Limb (tissue), 2 donors: Measurements from ENCODE around the gene NECTIN1.

Experiments used
- DNase-seq, 2 donors: peaks; one replicate each; pipeline ENCODE4 v3.0.0-alpha.2; 2016; ENCODE audit errors: extremely low spot score in 2 of 2

Gene NECTIN1

DNA sequence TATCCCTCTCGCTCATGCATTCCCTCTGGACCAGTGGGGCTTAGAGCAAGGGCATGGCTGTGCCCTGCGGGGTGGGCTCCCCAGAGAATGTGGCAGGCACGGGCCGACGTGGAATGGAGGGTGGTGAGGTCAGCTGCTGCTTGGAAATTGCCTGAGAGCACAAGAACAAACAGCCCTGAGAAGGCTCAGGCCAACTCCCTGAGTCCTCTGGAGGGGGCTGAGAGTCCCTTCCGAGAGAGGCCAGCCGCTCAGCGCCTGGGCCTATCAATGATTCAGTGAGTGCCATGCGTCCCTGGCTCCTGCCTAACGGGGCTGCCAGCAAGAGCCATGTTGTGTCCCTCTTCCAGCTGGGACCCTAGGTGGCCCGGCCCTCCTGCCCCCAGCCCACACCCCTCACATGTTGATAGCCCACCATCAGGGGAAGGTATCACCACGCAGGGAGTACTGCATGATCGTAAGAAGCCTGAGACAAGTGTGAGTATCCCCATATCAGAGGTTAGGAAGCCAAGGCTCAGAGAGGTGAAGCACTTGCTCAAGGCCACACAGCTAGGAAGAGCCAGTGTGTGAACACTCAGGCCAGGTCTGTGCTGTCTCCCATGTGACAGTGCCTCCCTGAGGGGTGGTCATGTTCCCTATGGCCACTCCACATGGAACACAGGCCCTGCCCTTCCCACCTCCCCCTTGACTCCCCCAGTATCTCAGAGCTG lies 55.8 kb downstream of the NECTIN1 start:
- DNase-seq: no peak

- no peak for DNase-seq
Observed at GRCh38 chr11:119672597-119672996, 56.4 kb downstream of the NECTIN1 start.

GRCh38 chr11:119671561-119672015 lies 57.4 kb downstream of the NECTIN1 start:
- peak; percentile 76 to 78 for DNase-seq

DNA sequence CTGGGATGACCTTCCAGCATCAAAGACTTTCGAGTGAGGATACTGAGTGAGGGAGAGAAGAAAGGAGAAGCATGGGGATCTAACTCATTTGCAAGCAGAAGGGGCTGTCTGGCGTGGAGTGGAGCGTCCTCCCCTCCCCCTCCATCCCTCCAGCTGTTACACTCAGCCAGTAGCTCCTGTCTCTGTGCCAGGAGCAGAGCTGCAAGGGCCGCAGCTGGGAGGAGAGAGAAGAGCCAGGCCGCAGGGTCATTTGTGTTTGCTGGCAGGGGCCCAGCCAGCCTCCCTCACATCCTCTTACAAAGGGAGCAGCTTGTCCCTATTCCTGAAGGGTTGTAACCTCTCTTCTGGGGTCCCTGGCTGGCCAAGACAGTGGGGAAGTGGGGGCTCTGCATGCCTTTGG lies 57.9 kb downstream of the NECTIN1 start:
- peak; percentile 82 to 88 for DNase-seq

DNA sequence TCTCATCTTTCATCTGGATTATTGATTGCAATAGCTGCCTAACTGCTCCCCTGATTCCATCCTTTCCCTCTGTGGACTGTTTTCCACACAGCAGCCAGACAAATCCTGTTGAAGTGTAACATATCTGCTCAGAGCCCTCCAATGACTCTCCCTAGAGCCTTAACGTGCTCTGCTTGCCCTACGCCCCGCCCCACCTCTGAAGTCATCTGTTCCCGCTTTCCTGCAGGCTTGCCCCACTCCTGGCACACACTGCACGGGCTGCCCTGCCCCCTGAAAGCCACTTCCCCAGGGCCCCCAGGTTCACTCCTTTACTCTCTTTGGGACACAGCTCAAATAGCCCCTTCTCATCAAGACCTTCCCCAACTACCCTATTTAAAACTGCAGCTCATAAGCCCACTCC lies 59.5 kb downstream of the NECTIN1 start:
- DNase-seq: no peak

GRCh38 chr11:119668676-119669075 lies 60.3 kb downstream of the NECTIN1 start:
- DNase-seq: no peak

GRCh38 chr11:119666463-119667131 lies 62.4 kb downstream of the NECTIN1 start:
- DNase-seq: peak in 1 of 2 donors; percentile 81

- DNase-seq: no peak
Observed at GRCh38 chr11:119666061-119666460, 62.9 kb downstream of the NECTIN1 start.

- DNase-seq: no peak
Observed at GRCh38 chr11:119664701-119665420, 64.1 kb downstream of the NECTIN1 start.

- peak; percentile 58 to 72 for DNase-seq
Observed at GRCh38 chr11:119664063-119664572, 64.9 kb downstream of the NECTIN1 start.

DNA sequence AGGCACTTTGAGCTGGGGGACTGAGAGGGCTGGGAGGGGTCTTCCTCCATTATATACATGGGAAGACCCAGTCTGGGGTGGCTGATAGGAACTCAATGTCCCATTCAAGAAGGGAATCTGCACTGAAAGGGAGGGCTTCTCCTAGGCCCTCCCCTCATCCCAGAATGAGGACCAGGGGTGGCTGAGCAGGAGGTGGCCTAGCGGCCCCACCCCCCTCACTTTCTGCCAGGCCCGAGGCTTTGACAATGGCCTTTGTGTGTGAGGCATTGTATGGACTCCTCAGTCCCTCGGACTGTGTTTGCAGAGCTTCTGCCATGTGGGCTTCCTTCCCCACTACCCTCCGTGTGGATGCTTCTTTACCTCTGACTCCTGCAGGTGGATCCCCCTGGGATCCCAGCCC lies 65.7 kb downstream of the NECTIN1 start:
- no peak for DNase-seq

GRCh38 chr11:119661226-119661625 lies 67.8 kb downstream of the NECTIN1 start:
- DNase-seq: no peak

- peak; percentile 50 to 61 for DNase-seq
Observed at GRCh38 chr11:119659971-119660723, 68.9 kb downstream of the NECTIN1 start.

- DNase-seq: no peak
Observed at GRCh38 chr11:119652907-119653659, 75.9 kb downstream of the NECTIN1 start.

DNA sequence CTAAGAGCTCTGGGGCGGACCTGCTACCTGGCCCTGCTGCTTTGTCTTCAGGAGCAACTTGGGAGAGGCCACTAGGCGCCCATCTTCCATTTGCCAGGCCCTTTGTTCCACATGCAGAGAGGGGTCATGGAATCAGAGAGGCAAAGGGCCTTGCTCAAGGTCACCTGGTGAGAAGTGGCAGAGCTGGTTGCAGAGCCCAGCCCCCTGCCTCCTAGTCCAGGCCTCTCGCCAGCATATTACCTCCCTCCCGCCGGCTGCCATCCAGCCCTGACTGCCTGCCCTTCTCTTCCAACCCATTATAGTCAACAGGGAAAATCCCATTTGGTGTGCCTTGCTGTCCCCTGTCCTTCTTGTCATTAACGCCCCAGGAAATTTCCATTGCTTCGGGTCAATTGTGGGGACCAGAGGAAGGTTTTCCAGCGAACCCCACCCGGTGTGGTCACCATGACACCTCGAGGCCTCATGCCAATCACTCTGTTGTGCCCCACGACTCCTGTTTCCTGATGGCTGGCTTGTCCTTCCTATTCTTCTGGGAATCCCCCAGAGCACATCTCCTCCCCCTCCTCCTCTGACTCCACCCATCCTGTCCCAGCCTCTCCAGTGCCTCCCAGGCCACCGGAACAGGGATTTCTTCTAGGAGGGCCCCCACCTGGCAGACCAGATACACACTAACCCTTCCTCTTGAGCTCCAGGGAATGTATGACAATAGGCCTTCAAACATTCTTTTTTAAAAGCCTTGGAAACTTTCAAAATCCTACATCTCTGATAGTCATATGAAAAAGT lies 77.0 kb downstream of the NECTIN1 start:
- no peak for DNase-seq

- no peak for DNase-seq
Observed at GRCh38 chr11:119650251-119650650, 78.7 kb downstream of the NECTIN1 start.

GRCh38 chr11:119647254-119647653 lies 81.7 kb downstream of the NECTIN1 start:
- DNase-seq: no peak

DNA sequence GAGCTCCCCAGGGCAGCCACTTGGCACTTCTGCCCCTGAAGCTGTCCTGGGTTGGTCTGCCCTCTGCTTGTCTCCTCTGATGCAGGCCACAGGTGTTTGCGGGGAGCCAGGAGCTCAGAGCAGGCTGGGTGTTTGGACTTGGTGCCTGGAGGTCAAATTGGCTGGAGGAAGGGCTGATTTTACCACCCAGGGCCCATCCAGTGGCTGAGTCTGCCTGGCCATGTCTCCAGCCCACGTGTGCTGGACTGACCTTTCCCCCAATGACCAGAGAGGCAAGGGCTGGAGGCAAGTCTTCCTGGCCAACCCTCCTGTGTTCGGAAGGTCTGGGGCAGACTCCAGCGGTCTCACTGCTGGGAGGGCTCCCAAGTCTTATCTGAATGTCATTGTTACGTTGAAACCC lies 84.0 kb downstream of the NECTIN1 start:
- no peak for DNase-seq

DNA sequence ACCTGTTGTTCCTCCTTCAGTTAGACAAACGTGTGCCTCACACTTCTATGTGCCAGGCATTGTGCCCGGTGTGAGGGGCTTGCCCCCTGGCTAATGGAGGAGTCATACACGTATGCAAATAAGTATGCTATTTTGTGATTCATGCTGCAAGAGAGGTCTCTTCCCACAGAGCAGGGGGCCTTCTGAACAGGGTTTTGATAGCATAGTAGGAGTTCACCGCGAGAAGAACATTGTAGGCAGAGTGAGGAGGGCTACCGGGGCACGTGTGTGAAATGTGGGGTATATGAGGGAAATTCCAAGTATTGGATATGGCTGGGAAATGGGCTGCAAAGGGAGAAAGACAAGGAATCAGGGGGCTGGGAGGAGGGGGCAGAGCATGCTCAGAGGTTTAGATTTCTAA lies 84.5 kb downstream of the NECTIN1 start:
- no peak for DNase-seq

- DNase-seq: no peak
Observed at GRCh38 chr11:119643876-119644225, 85.1 kb downstream of the NECTIN1 start.
